OCI-M2 (cell line): ENCODE data around the gene DEPP1.

Experiments used
- DNase-seq: peaks from one replicate; lab custom pipeline; 2025; ENCODE audit not compliant: unreplicated experiment; lab: John Stamatoyannopoulos, UW

The DEPP1 gene

DNA sequence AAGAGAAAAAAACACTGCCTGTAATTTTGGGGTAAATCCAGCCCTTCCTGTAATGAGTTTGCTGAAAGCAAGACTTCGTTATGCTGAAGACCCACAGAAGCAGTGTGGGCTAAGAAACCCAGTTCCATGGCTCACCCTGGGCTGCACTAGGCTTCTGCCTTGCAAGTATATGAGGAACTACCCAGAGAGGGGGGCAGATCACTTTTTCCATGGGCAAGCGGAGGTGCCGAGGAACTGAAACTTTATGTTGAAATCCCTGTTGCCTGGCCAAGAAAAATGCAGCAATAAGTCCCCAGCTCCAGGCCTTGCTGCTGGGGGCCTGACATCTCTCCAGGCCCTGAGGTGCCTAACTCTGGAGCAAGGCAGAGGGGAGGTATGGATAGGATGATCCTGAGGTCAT lies 10.5 kb downstream of the DEPP1 start:
- DNase-seq = no peak

DNA sequence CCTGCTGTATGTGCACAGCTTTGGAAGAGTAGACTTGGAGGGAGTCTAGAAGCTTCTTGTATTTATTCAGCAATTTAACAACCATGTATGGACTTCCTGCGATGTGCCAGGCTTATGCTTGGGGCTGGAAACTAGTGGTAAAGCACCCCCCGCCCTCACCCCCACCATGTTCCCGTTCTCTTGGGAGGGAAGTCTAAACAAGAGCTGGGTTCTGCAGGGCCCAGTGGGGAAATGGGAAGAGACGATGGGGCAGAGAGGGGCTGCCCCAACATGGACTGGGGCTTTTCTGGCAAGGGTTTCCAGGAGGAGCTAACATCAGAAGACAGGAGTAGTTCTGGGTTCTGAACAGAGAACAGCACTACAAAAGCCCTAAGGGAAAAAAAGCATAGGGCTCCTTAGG lies 11.0 kb downstream of the DEPP1 start:
- no peak for DNase-seq

DNA sequence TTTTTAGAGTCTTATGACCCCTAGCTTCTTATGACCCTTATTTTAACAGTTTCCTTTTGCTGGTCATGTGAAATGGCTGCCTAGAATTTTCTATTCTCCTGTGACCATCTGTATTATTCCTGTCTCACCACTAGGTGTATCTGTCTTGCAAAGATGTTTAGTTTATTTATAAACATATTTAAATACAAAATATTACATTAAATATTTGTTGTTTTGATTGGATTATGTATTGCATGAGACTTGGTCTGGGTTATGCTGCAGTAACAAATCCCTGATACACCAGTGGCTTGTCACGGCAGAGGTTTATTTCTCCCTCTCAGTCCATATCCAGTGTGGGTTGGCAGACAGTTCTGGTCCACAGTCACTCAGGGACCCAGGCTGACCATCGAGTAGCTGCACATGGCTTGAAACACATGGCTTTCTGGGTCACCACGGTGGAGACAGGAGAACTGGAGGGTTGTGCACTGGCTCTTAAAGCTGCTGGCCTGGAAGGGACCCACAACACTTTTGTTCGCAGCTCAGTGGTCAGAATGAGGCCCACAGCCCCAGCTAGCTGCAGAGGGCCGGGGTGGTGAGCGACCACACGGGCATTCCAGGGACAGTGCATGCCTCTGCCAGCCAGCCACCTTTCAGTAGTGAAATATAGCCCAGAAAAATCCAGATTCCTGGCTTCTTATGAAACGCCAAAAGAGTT lies 11.6 kb downstream of the DEPP1 start:
- no peak for DNase-seq

DNA sequence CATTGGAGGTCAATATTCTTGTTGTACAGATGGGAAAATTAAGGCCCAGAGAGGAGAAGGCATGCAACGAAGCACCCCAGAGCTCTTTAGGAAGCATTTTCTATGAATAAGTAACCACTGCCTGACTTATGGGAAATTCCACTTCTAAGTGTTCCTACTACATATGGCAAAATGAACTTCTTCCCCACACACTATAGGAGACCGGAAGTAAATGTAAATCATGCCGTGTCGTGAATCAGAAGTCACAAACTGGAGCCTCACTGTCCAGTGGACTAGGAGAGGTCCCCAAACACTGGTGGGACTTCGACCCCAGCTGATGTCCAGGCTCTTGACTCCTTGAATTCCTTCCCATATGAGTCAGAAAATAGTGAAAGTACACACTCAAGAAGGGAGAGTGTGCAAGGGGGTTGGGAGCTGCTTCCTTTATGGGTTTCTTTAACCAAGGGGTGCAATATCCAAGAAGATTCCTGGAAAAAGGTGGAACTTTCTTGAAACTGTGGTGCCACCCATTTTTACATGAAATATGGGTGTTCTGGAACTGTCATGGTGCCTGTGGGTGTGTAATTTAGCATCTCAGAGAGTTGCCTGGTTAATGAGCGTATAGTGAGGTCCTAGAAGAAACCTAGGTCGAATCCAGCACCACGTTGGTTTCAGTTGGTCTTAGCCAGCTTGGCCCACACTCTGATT lies 12.3 kb downstream of the DEPP1 start:
- DNase-seq = no peak

DNA sequence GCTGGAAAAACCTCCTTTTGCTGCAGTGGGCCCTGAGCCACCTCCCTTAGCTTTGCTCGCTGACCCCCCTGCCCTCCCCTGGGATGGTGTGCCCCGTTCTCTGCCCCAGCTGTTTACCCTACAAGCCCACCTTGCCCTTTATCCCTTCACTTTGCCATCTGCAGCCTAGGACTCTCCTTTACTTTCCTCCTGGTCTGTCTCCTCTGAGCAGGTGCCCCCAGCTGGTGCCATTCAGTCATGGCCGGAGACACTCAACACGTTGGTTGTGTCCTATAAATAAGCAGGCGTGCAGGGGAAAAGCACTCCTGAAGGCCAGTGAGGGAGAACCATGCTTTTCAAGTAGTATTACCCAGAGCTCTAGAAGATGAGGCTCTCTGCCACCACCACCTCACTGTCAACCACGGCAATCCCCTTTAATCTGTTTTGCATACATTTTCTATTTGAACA lies 12.9 kb downstream of the DEPP1 start:
- no peak for DNase-seq

DNA sequence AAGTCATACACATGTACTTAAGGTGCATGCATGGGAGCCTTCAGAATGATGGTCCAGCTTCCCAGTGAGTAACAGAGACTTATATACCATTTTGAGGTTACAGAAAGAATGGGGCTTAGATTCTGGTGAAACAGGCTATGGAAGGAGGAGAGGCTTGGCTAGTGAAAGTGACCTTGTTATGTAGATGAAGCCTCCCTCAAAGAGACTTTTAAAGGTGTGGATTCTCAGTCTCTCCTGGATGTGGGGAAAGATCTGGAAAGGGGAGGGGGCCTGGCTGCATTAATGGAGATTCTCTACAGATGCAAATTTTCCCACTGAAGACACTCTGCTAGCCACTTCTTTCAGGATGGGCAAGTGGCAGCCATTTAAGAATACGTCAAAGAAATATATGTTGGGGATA lies 13.5 kb downstream of the DEPP1 start:
- DNase-seq = no peak

DNA sequence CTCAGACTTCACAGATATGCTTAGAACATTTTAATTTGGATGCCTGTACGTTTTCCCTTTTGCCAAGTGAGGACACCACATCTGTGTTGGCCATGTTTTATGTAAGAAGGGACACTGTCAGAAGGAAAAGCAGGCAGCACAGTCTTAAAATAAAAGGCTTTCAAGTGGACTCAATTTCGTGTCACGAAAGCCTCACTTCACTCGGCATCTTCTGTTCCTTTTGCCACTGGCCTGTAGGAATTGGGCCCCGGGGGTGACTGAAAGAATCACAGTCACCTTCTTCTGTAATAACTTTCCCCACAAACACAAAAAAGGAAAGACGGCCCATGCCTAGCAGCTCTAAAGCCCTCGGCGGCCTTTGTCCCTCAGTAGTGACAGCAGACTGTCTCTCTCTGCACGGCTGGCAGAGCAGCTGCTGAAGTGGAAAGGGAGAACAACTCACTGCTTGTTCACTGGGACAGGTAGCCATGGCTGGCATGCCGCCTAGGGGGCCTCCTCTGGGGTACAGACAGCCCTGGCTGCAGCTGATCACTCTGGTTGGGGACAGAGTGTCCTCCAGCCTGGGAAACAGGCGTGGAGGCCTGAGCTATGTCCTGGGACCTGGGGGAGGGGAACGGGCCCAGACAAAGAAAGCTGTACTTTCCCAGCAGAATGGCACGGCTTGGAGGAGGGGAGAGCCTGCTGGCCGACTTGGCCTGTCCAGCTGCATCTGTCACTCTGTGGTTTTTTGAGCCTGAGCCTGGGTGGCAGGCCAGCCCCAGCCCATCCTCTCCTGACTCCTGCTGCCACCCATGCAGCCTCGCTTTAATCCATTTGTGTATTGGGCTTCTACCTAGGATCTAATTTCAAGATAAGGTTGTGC lies 14.6 kb downstream of the DEPP1 start:
- no peak for DNase-seq

DNA sequence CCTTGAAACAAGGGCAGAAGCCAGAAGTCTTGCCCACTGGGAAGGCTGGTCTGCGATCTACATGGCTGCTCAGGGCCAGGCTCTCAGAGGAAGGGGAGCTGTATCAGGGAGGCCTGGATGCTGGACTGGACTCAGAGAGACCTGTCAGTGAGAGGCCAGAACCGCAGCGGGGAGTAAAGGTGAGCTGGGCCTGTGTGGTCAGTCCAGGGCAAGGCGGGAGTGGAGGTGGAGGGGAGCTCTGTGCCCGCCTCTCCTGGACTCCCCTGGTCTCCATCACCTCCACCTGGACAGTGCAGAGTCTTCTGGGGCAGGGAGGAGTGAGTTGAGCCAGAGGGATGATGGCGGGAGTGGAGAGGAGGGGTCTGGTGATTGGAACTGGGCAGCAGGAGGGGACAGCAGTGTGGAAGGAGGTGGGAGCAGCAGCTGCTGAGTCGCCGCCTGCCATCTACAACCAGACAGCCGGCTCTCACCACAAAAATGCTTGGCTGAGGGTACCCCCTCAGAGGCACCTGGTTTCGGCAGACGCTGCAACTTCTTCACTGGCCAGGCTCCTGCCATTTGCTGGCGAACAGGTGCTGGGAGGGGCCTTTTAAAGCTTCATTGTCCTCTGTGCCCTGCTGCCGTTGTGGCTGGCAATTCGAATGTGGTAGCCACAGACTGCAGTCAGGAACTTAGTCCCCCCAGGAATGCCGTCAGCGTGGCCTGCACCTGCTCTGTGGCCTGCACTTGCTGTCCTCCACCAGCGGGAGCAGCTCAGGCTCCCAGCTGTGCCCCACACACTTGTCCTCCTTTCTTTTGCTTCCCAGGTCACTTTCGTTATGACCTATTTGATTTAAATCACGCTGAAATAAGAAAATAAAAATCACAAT lies 15.5 kb downstream of the DEPP1 start:
- DNase-seq = no peak

DNA sequence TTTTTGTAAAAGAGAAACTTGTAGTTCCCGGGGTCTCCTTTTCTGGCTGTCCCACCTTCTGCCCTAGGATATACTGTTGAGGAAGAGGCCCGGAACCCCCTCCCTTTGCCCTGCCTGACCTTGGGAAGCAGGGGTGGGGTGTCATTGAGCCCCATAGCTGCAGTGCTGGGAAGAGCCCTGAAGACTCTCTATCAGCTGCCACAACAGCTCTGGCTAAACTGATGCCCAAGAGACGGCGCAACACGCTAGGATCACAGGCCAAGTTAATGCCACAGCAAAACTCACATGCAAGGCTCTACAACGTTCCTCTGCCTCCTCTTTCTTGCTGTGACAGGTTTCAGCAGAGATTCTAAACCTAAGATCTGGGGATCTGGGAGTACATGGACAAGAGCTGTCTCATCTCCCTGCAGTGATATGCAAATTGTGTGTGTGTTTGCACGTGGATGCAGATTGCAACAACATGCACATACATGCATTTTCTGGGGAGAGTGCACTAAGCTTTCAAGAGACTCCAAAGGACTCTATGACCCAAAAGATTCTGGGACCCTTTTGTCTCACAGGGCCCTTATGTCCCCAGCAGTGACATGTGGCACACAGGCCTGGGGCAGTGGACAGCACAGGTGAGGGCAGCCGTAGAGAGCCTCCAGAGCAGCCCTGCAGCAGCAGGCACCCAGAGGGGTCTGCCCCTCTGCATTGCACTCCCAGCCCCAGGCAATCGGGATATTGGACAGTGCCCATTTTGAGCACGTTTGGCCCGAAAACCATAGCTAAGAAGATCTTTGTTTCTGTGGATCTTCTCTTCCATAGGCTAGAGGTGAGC lies 16.5 kb downstream of the DEPP1 start:
- no peak for DNase-seq

DNA sequence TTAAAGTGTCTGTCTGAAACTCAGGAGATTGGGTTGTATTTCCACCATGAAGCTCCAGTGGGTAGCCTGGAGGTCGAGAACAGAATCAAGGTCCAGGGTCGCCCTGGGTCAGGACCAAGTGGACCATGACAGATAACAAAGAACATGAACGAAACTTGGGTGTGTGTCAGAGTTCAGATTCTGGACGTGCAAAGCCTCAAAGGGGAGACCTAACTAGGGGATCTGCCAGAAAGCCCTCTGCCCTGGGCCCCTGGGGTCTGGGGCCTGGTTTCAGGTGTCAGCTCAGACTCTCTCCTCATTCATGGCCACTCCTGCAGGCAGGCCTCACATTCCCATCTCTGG lies 17.4 kb downstream of the DEPP1 start:
- no peak for DNase-seq

DNA sequence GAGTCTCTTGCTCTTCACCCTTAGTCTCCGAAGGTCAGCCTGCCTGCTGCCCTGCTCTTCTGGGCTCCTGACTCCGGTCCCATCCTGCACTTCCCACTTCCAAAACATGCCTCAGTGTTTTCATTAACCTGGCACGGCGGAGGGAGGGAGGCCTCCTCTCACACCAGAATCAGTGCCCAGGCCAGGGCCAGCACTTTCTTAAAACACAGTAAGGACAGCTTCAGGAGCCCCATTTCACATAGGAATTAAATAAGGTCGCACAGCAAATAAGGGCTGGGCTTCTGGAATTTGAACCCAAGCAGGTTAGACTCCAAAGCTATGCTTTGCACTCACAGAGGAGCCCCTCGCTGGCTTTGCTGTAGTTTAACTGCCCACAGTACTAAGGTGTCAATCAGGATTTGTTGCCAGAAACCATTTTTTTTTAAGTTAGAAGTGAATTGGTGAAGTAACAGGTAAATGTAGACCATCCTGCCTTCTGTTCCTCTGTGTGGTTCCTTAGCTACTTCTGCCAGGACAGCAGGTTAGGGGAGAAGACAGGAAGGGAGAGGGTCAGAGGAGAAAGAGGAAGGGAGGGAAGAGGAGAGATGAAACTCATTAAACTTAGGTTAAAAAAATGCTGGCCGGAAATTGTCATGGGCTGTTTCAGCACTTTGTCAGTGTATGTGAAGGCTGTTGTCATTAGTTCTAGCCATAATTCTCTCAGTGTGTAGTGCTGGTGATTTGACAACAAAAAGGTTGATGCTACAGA lies 18.0 kb downstream of the DEPP1 start:
- DNase-seq = no peak

DNA sequence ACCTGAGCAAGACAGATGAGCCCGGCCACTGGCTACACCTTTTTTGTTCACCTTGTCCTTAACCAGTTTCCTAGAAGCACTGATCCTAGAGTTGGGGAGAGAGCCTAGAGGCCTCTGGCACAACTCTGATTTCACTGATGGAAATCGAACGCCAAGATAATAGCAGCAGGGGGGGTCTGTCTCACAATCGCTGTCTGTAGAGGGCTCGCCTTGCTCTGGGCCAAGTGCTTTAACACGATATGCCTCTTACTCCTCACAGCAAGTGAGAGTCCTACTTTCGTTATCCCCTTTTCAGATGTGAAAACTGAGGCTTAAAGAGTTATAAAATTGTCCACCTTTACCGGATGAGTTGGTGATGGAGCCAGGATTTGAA lies 18.5 kb downstream of the DEPP1 start:
- no peak for DNase-seq

DNA sequence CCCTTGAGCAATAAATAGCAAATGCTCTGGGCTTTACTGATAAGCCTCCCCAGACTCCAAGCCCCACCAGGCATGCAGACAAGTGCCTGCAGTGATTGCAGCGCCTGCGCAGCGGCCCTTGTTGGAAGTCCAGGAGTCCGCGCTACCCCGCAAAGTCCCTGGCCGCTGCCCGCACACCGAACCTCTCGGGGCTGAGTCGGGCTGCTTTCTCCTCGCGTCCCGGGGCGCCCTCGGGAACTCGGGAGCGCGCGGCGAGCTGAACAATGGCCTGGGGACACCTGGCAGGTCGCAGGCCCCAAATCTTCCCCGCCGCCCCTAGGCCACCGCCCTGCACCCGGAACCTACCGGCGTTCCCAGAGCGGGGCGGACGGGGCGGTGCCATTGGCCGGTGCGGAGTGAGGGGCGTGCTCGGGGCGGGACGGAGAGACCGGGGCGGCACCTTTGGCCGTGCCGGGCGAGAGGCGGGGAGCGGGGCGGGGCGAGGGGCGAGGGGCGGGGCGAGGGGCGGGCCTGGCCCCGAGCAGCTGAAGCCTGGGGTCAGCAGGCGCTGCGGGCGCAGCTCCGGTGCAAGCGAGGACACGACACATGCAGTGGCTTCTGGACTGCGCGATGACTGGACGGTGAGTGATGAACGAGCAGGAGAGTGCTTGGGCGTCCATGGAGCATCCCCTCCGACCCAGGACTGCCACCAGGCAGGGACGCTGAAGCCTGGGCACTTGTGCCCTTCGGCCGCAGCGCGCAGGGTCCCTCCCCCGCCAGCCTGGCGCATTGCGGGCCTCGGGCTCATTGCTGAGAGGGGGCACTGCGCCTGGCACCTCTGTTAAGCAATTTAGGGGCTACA lies 19.1 kb downstream of the DEPP1 start, which contains the start of gene RASSF4:
TSS of gene RASSF4 (plus strand) at position 556 of the 841 bp plus-strand sequence. CDS start 10,401 bp downstream, outside the sequence.
- DNase-seq = no peak

DNA sequence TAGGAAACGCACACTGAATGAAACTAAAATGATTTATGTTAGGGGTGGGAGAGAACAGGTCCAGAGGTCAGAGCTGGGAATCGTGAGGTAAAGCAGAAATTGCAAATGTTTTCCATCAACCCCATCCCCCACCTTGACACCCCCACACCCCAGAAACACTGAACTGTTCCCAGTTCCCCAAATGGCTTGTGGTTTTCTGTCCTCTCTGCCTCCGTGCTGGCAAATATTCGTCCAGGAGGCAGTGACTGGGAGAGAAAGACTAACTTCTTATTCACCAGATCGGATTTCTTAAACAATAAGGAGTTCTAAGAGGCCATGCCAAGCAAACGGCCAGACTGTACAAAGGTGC lies 19.7 kb downstream of the DEPP1 start:
- DNase-seq = no peak

DNA sequence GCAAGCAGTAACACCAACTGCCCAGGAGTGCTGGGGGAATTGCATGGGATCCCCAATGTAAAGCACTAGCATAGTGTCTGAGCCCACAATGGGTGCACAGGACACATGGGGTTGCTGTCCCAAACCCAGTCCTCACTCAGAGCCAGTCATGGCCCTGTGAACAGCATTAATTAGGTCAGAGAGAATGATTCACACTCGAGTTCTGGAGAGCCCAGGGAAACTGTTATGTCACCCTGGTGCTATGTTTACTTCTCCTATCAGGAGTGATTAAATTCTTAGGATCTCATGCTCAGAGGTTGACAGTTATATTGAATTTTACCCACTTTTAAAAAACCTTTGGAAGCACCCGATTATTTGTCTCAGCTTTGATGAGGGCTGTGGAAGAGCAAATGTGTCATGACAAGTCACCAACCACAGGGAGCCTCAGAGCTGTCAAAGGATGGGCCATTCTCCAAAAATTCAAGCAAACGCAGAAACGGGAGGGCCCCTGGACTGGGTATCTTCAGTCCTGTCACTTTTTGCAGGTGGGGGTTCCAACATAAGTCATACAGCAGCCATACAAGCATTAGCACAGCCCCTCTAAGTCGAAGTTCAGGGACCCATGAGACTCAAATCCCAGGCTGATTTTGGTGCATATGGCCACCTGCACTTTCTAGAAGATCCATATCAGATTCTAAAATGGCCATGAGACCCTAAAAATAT lies 20.3 kb downstream of the DEPP1 start:
- DNase-seq = no peak

DNA sequence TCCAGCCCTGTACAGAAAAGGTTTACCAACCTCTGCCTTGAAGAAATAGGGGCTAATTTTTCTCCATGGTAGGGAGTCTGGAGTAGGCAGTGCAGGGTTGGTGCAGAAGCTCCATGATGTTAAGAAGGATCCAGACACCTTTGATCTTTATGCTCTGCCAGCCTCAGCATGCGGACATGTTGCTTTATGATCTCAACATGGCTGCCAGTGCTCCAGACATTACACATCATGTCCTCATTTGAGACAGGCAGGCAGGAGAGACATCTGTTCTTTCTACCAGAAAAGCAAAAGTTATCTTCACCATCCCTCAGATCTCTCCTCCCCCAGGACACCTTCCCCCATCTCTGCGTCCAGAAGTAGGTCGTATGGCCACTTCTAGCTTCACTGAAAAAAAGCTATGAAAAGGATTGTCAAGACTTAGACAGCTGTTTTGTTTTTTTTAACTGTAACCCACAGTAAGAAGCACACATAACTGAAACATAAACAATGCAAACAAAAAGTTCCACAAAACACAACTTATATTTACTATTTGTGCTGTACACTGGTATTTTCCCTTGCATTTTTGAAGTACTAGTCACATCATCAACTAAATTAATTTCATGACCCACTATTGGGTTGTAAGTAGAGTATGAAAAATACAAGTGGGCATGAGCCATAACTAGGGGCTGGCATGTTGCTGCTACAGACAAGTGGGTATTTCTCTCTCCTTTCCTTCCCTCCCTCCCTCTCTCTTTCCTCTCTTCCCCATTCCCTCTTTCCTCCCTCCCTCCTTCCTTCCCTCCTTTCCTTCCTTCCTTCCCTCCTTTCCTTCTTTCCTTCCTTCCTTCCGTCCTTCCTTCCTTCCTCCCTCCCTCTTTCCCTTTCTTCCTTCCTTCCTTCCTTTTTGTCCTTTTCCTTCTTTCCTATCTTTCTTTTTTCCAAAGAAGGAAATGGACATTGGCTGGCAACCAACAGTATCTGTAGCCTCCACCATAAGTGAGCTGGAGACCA lies 21.6 kb downstream of the DEPP1 start:
- no peak for DNase-seq

DNA sequence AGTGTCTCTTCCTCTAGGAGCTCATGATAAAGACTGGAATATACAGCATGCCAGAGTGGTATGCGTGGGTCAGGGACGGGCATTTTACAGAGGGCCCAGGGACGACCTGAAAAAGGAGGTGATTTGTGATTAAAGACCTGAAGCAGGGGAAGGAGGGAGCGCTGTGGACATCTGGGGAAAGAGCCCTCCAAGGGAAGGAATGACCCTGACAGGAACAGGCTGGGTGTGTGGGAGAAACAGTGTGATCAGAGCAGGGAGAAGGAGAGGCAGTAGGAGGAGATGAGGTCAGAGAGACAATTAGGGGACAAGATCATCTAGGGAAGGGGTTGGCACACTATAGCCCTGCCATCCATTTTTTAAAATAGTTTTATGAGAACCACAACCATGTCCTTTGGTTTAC lies 22.4 kb downstream of the DEPP1 start:
- no peak for DNase-seq
